Measurements from ENCODE around the gene PLD1.
"Not testable (repeated sequence)": the region's sequence is repeated elsewhere in the genome, so short reads cannot be mapped to it uniquely, and the experiment has no call there.

Gene PLD1

GRCh38 chr3:171564748-171565480 lies 245.4 kb downstream of the PLD1 start:
- DNase-seq (ENCODE audit: low spot score), result no peak

GRCh38 chr3:171563298-171563697 lies 247.0 kb downstream of the PLD1 start:
- no peak for DNase-seq (ENCODE audit: low spot score)

- not testable (repeated sequence) for DNase-seq (ENCODE audit: low spot score)
These were observed 247.8 kb downstream of the PLD1 start for GRCh38 chr3:171562459-171562858.

- no peak for DNase-seq (ENCODE audit: low spot score)
These were observed 248.5 kb downstream of the PLD1 start for GRCh38 chr3:171561596-171562323.

- no peak for DNase-seq (ENCODE audit: low spot score)
These were observed 250.7 kb downstream of the PLD1 start for GRCh38 chr3:171559586-171559985.

GRCh38 chr3:171558188-171558696 lies 252.0 kb downstream of the PLD1 start:
- no peak for DNase-seq (ENCODE audit: low spot score)

- no peak for DNase-seq (ENCODE audit: low spot score)
These were observed 253.1 kb downstream of the PLD1 start for GRCh38 chr3:171557173-171557572.

- peak; percentile 51 for DNase-seq (ENCODE audit: low spot score)
These were observed 253.6 kb downstream of the PLD1 start for GRCh38 chr3:171556574-171557145.

GRCh38 chr3:171556148-171556547 lies 254.1 kb downstream of the PLD1 start:
- DNase-seq (ENCODE audit: low spot score), result peak; percentile 34

GRCh38 chr3:171553086-171553485 lies 257.2 kb downstream of the PLD1 start:
- no peak for DNase-seq (ENCODE audit: low spot score)

GRCh38 chr3:171552531-171552930 lies 257.8 kb downstream of the PLD1 start:
- no peak for DNase-seq (ENCODE audit: low spot score)

GRCh38 chr3:171551296-171551695 lies 259.0 kb downstream of the PLD1 start:
- DNase-seq (ENCODE audit: low spot score), result no peak
